Astrocyte of the hippocampus (primary cell): ENCODE results near the gene SNX6.
"Not testable (repeated sequence)": the region's sequence is repeated elsewhere in the genome, so short reads cannot be mapped to it uniquely, and the experiment has no call there.

Experiments used
- DNase-seq: peaks from one replicate; pipeline ENCODE4 v3.0.0; 2011; ENCODE audit warnings: low read depth, low spot score

Gene SNX6

DNA sequence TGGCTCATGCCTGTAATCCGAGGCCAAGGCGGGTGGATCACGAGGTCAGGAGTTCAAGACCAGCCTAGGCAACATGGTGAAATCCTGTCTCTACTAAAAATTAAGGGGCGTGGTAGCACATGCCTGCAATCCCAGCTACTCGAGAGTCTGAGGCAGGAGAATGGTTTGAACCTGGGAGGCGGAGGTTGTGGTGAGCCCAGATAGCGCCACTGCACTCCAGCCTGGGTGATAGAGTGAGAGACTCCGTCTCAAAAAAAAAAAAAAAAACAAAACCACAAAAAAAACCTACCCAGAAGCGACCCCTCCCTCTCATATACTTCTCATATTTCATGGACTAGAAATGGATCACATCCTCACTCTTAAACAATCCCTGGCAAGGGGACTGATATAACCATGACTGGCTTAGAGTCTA, 4.4 kb upstream of the SNX6 start:
- not testable (repeated sequence) for DNase-seq

- DNase-seq, result no peak
These were observed 3.8 kb upstream of the SNX6 start for GRCh38 chr14:34633742-34634141.

DNA sequence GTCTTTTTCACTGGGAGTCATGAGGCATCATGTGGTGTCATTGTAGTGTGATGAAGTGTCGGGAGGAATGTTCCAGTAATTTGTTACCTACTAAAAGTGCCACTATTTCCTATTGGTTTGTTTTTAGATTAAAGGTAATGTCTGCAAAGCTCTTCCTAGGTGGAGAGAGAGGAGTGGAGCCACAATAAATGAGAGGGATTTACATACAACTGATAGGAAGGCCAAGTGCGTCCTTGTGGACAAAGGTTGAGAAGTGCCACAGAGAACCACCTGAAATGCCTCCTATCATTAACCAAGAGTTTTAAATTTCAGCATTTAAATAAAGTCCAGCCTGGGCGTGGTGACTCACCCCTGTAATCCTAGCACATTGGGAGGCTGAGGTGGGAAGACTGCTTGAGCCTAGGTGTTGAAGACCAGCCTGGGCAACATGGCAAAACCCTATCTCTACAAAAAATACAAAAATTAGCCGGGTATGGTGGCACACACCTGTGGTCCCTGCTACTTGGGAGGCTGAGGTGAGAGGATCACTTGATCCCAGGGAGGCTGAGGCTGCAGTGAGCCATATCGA, 2.5 kb upstream of the SNX6 start:
- no peak for DNase-seq

GRCh38 chr14:34629344-34629656, 648 bp downstream of the SNX6 start:
- DNase-seq, result no peak

- DNase-seq, result peak; percentile 35
These were observed 1.2 kb downstream of the SNX6 start for GRCh38 chr14:34628681-34629135.

DNA sequence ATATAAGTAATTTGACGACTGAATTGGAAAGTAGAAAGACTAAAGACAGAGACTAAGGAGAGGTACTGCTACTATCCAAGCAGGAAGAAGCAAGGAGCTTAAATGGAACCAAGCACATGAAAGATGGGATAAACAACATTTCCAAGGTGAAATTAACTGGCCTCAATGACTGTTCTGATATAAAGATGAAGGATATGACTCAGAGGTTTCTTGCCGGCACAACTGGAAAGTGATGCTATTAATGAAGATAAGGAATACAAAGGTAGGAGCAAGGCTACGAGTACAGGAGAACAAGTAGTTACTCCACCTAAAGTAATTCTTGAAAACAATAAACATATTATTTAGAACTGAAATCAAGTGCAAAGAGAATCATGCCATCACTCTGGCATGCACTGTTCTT, 6.4 kb downstream of the SNX6 start:
- no peak for DNase-seq

- no peak for DNase-seq
These were observed 9.1 kb downstream of the SNX6 start for GRCh38 chr14:34620839-34621238.

GRCh38 chr14:34620115-34620514, 9.8 kb downstream of the SNX6 start:
- DNase-seq, result no peak

- DNase-seq, result no peak
These were observed 10.5 kb downstream of the SNX6 start for GRCh38 chr14:34619471-34619870.

DNA sequence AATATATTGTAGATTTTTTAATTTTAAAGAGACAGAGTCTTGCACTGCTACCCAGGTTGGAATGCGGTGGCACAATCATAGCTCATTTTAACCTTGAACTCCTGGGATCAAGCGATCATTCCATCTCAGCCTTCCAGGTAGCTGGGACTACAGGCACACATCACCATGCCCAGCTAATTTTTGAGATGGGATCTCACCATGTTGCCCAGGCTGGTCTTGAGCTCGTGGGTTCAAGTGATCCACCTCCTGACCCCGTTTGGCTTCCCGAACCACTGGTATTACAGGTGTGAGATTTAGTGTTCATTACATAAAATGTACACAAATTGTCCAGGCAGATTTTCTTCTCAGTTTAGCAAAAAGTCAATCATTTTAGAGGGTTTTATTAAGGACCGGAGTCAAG, 13.6 kb downstream of the SNX6 start:
- DNase-seq, result no peak

DNA sequence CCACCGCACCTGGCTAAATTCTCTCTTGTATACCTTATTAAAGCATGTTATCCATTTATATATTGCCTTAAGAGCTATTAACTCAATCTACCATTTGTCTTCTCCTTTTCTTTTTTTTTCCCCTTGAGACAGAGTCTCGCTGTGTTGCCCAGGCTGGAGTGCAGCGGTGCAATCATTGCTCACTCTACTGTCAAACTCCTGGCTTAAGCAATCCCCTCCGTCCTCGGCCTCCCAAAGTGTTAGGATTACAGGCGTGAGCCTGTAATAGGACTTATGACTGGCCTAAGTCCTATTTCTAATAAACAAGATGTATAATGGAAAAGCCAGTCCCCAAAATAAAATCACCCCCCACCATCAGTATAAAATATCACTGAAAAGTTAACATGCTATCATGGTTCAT, 14.4 kb downstream of the SNX6 start:
- DNase-seq, result no peak

- no peak for DNase-seq
These were observed 15.3 kb downstream of the SNX6 start for GRCh38 chr14:34614638-34615037.

DNA sequence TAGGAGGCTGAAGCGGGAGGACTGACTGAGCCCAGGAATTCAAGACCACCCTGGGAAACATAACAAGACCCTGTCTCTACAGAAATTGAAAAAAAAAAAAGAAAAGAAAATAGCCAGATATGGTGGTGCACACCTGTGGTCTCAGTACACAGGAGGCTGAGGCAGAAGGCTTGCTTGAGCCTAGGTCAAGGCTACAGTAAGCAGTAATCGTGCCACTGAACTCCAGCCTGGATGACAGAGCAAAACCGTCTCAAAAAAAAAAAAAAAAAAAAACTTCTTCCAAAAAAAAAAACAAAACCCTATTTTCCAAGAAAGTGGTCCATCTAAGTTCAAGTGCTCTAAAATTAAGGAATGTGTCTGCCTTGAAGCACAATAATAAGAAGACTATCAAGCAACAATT, 19.8 kb downstream of the SNX6 start:
- no peak for DNase-seq

DNA sequence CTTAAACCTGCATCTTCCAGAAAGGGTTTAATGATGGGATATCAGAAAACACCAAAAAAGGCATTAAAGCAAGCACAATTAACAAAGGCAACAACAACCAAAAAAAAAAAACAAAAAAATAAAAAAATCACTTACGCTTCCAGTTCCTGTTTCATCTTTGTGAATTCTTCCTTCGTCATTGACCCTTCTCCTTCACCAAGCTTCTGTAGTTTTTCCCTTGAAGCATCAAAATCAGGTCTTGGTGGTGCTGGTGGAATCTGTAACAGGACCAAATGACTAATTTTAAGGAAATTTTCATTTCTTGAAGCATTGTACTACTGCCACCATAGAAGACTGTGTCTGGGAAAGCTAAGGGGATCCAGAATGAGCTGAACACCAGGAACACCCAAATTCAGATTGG, 24.5 kb downstream of the SNX6 start:
- DNase-seq, result no peak

GRCh38 chr14:34604995-34605394, 25.0 kb downstream of the SNX6 start:
- DNase-seq, result no peak

DNA sequence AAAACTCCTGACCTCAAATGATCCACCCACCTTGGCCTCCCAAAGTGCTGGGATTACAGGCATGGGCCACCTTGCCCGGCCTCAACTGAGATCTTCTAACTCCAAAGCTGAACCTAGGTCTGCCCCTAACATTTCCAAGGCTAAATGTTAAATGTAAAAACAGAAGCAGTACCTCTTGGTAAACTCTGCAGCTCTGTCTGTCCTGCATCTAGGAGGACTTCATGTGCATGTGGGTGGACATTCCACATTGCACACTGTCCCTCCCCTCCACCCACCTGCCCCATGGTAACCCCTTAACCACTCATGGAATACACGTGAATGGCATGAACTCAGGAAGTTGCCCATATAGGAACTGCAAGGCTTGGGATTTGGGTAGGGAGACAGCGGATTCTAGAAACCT, 33.1 kb downstream of the SNX6 start:
- DNase-seq, result no peak

GRCh38 chr14:34593740-34594375, 36.1 kb downstream of the SNX6 start:
- peak; percentile 84 for DNase-seq

GRCh38 chr14:34592623-34593022, 37.3 kb downstream of the SNX6 start:
- DNase-seq, result no peak

DNA sequence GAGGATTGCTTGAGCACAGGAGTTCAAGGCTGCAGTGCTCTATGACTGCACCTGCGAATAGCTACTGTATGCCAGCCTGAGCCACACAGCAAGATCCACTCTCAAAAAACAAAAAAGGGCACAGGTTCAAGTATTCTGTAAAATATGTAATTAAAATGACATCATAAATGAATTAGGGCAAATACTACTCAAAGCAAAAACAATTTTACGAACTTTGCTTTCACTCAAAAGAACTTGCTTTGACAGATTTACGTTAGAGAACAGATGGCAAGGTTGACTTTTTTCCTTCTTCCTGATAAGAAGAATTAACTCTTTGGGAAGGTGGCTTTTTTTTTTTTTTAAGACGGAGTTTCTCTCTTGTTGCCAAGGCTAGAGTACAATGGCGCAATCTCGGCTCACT, 46.4 kb downstream of the SNX6 start:
- DNase-seq, result no peak

DNA sequence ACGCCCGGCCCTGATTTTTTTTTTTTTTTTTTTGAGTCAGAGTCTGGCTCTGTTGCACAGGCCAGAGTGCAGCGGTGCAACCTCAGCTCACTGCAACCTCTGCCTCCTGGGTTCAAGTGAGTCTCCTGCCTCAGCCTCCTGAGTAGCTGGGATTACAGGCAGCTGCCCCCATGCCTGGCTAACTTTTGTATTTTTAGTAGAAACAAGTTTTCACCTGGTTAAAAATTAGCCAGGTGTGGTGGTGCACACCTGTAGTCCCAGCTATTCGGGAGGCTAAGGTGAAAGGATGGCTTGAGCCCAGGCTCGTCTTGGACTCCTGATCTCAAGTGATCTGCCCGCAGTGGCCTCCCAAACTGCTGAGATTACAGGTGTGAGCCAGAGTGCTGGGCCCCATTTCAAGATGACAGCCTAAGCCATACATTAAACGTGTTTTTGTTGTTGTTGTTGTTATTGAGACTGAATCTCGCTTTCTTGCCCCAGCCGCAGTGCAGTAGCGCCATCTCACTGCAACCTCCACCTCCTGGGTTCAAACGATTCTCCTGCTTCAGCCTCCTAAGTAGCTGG, 47.7 kb downstream of the SNX6 start:
- DNase-seq, result no peak

GRCh38 chr14:34580381-34580780, 49.6 kb downstream of the SNX6 start:
- no peak for DNase-seq

DNA sequence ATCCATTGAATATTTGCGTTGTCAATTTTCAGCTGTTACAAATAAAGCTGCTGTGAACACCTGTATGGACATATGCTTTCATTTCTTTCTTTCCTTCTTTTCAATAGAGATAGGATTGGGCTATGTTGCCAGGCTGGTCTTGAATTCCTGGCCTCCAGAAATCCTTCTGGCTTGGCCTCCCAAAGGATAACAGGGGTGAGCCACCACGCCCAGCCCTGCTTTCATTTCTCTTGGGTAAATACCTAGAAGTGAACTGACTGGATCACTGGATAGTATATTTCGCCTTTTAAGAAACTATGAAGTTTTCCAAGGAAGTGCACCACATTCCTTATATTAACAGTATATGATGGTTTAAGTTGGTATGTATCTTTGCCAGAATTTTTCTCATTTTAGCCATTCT, 58.2 kb downstream of the SNX6 start:
- no peak for DNase-seq

DNA sequence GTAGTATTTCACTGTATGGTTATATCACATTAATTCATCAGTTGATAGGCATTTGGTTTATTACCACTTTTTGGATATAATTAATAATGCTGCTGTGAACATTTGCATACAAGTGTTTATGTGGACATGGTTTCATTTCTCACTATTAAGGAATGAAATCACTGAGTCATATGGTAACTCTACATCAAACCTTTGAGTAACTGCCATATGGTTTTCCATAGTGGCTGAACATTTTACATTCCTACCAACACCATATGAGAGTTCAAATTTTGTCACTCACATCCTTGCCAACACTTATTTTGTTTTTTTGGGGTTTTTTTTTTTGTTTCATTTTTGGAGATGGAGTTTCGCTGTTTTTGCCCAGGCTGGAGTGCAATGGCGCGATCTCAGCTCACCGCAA, 60.2 kb downstream of the SNX6 start:
- DNase-seq, result no peak

- DNase-seq, result no peak
These were observed 61.1 kb downstream of the SNX6 start for GRCh38 chr14:34568803-34569202.
